Measurements from ENCODE around the gene PIK3AP1.
"Not testable (repeated sequence)": the region's sequence is repeated elsewhere in the genome, so short reads cannot be mapped to it uniquely, and the experiment has no call there.

PIK3AP1 gene

GRCh38 chr10:96737307-96737902 lies 17.1 kb upstream of the PIK3AP1 start:
- DNase-seq (ENCODE audit: low read depth, low spot score) = not testable (repeated sequence)

- DNase-seq (ENCODE audit: low read depth, low spot score) = no peak
Observed at GRCh38 chr10:96724621-96725020, 4.3 kb upstream of the PIK3AP1 start.

DNA sequence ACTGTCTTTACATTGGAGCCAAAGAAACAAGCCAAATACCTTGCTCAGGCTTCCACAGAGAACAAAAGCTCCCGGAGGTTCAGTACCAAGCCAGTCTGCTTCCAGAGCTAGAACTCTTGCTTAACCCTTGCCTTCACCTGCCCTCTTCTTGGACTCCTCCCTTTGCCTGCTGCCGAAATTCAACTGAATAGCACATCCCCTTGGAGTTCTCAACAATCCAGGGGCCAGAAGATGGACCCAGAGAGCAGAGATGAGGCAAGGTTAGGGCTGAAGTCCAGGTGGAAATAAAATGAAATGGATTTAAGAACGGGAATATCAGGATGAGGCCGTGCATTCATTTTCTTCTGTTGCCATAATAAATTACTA lies 876 bp upstream of the PIK3AP1 start:
- DNase-seq (ENCODE audit: low read depth, low spot score) = no peak

GRCh38 chr10:96719850-96720421 lies 378 bp downstream of the PIK3AP1 start:
- no peak for DNase-seq (ENCODE audit: low read depth, low spot score)

DNA sequence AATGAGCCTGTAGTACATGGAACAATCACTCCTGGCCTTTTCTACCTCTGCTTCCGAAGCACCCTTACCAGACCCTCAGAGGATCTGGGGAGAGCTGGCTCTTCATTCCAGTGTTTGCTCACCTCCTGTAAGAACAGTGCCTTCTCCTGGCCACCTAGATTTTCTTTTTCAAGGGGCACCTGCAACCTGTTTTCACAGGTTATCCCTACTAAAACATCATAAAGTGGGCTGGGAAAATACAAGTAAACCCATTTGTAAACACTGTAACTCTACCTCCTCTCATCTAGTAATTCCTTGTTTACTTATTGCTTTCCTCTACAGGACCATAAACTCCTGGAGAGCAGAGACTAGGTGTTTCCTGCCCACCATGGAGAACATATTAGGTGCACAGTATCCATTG lies 1.1 kb downstream of the PIK3AP1 start:
- DNase-seq (ENCODE audit: low read depth, low spot score) = no peak

DNA sequence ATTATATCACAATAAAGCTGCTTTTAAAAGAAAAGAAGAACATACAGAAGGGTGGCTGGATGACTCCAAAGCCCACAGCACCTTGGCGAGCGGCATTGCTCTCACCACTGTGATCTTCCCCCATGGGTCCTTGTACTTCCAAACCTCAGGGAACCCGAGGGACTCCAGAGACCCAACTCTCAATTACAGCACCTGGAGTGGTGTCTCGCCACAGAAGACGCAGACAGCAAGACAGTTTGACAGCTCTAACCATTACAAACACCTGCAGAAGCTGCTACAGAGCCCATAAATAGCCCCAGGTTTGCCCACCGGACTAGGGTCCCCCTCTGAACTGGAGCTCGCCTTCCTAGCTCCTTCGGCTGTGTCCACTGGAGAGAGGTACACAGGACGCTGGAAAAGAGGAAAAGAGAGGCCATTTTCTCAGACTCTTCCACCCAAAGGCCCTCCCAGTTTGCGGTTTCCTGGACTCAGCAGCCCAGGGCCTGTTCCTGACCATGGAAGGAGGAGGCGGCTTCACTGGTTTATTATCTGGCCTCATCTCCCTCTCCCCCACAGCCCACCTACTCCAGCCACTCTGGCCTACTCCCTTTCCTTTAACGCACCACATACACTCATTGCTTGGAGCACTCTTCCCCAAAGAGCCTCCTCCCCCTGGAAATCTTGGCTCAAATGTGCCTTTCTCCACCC lies 1.9 kb downstream of the PIK3AP1 start:
- no peak for DNase-seq (ENCODE audit: low read depth, low spot score)

DNA sequence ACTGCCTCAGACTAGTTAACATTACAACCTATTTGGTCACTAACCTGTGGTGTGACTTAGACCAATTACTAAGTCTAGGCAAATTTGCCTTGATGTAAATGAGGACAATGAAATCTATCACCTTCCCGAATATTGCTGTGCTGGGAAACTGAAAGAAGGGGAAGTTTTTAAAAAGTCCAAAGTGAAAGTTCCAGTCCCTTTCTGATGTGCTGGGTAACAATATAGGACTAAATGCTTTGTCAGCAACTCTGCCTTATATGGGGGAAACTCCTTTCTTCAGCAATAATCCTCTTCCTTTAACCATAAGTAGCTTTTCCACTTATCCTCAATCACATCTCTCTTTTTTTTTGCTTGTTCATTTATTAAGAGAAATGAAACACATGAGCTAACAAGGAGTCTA lies 3.9 kb downstream of the PIK3AP1 start:
- no peak for DNase-seq (ENCODE audit: low read depth, low spot score)

- no peak for DNase-seq (ENCODE audit: low read depth, low spot score)
Observed at GRCh38 chr10:96714746-96715255, 5.5 kb downstream of the PIK3AP1 start.

DNA sequence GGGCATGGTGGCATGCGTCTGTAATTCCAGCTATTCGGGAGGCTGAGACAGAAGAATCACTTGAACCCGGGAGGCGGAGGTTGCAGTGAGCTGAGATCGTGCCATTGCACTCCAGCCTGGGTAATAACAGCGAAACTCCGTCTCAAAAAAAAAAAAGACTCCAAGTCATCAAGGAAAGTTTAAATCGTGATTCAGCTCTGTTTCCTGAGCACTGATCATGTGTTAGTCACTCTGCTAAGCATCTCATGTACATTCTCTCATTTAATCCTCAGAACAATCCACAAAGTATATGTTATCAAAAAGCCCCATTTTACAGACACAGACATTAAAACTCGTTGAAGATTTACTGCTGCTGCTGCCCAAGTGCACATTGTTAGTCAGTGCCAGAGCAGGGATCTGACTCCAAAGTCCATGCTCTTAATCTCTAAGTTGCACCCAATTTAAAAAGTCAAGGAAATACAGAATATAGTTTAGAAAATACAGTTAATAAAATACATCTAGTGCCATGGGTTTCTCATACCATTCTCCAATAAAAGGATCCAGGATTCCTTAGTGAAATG lies 6.2 kb downstream of the PIK3AP1 start:
- no peak for DNase-seq (ENCODE audit: low read depth, low spot score)

DNA sequence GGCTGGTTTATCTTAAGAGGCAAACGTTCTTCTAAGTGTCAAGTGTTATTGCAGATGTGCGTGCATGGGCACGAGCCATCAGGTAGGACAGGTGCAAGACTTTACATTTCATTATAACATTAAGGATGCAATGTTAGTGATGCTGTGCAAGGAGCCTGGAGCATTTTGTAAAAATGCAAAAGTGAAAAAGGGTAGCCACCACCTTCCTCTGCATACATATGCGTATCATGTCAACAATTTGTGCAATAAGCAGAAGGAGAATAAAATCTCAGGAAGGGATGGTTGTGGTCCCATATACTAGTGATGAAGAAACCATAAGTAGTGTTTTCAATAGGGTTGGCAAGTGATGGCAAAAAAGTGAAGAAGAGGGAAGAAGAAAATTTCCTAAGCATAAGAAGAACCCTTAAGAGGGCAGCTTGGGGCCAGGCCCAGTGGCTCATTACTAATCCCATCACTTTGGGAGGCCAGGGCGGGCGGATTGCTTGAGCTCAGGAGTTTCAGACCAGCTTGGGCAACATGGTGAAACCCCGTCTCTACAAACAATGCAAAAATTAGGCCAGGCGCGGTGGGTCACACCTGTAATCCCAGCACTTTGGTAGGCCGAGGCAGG lies 7.5 kb downstream of the PIK3AP1 start:
- DNase-seq (ENCODE audit: low read depth, low spot score) = no peak

GRCh38 chr10:96711048-96711728 lies 9.1 kb downstream of the PIK3AP1 start:
- DNase-seq (ENCODE audit: low read depth, low spot score) = no peak

GRCh38 chr10:96709525-96709924 lies 10.8 kb downstream of the PIK3AP1 start:
- no peak for DNase-seq (ENCODE audit: low read depth, low spot score)

DNA sequence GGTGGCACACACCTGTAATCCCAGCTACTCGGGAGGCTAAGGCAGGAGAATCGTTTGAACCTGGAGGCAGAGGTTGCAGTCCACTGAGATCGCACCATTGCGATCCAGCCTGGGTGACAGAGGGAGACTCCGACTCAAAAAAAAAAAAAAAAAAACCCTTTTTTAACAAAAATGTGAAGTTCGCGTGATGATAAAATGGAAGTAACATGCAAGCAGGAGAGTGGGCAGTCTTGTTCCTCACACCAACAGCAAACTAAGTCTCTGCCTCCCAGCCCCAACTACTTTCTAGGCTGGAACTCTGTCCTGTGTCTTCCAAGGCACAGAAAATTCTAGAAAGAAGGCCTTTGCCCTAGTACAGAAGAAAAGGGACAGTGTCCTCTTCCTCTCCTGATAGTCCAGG lies 11.3 kb downstream of the PIK3AP1 start:
- DNase-seq (ENCODE audit: low read depth, low spot score) = no peak

GRCh38 chr10:96708456-96708855 lies 11.9 kb downstream of the PIK3AP1 start:
- DNase-seq (ENCODE audit: low read depth, low spot score) = no peak

DNA sequence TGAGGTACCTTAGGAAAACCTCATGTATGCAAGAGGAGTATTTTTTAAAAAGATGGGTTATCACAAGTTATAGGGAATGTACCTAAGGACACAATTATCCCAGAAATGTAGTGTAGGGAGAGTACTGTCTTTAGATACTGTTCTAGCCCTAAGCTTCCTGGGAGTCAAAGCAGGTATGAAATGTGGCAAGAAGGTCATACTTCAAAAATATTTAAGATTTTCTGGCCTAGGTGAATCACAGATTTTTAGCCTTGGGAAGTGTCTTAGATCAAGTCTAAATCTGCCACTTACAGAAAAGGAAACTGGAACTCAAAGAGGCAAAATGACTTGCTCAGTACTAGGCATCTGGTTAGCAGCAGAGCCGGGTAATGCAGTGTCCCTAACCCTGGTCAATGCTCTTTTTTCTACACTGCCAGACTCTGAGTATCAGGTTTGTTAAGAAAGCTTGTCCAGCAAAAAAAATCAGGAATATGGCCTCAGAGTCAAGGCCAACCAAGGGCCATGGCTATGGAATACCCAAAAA lies 13.9 kb downstream of the PIK3AP1 start:
- DNase-seq (ENCODE audit: low read depth, low spot score) = no peak

- no peak for DNase-seq (ENCODE audit: low read depth, low spot score)
Observed at GRCh38 chr10:96705134-96705533, 15.2 kb downstream of the PIK3AP1 start.

DNA sequence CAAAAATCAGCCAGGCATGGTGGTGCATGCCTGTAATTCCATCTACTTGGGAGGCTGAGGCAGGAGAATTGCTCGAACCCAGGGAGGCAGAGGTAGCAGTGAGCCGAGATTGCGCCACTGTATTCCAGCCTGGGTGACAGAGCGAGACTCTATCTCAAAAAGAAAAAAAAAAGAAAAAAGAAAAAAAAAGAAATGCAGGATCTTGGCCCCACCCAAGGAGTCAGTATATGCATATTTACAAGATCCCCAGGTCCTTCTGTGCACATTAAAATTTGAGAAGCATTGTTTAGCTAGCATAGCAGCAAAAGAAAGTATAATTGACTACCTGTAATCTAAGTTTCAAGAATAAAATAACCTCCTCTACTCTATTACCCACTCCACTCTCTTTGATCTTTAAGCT lies 15.8 kb downstream of the PIK3AP1 start:
- DNase-seq (ENCODE audit: low read depth, low spot score) = no peak

DNA sequence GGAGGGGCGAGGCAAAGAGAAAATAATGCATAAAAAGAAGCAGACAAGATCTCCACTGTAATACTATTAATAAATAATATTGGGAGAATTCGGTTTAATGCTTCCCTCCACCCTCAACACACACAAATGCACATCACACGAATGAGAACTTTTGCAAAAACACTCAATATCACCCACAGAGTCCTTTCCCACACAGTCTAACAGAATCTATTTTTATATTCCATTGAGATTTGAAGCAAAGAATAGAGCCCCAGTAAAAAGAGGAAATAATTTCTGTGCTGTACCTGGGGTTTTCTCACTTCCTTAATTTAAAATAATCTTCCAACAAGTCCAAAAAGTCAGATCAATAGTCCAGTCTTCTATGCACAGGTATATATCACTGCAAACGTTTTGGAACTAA lies 17.0 kb downstream of the PIK3AP1 start:
- DNase-seq (ENCODE audit: low read depth, low spot score) = no peak

GRCh38 chr10:96701265-96701664 lies 19.0 kb downstream of the PIK3AP1 start:
- no peak for DNase-seq (ENCODE audit: low read depth, low spot score)

- no peak for DNase-seq (ENCODE audit: low read depth, low spot score)
Observed at GRCh38 chr10:96700374-96701099, 19.8 kb downstream of the PIK3AP1 start.

- no peak for DNase-seq (ENCODE audit: low read depth, low spot score)
Observed at GRCh38 chr10:96699613-96700012, 20.7 kb downstream of the PIK3AP1 start.
